ENCODE results near the gene HMGB1.

The HMGB1 gene

DNA sequence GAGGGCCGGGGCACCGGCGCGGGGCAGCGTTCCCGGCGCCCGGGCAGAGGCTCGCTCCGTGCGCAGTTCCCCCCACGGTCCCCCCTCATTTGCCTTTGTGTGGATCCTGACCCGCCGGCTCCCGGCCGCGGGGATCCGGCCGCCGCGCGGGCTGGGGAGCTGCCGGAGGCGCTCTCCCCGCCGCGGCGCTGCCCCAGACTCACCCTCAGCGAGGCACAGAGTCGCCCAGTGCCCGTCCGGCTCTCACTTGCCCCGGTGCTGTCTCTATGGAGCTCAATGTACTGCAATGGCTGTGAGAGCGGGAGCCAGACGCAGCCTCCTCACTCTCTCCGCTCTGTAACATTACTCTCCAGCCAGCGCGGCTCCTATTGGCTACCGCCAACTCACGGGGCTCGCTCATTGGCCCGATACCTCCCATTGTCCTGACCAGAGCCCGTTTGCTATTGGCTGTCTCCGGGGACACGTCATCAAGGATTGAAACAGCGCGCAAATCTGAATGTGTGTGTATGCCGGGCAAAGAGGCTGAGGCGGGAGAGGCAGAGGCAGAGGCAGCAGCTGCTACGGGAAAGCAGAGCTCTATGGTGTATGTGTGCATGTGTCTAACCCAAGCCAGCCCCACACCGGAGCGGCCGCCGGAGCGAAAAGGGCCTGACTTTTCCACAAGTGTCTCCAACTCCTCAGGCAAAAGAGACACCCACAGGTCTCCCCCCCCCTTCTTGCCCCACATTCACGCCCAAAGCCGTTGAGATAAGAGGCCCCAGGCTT is at the start of gene HMGB1:
HMGB1 (minus strand) TSS at position 344 of the 765 bp plus-strand sequence. CDS start 2,256 bp downstream, outside the sequence.
- DNase-seq (ENCODE audit: low spot score): peak; percentile 98

DNA sequence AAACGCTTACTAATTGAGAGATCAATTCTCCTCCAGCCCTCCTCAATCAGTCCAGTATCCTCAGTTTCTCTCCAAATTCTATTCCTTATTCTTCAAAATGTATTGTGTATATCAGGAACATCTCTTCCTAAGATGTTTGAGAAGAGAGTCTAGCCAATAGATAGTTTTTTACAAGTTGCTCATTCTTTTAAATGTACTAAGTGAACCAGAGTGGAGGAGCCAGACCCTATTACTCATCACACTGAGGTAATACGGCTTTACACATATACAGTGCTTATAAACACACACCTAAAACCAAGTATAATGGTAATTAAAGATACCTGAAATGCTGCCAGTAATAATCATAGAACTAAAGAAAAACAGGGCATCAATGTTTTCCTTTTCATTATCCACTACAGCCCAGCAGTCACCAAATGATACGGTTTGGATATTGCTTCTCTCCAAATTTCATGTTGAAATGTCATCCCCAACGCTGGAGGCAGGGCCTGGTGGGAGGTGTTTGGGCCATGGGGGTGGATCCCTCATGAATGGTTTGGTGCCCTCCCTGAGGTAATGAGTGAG is 45.2 kb upstream of the HMGB1 start:
- no peak for DNase-seq (ENCODE audit: low spot score)

DNA sequence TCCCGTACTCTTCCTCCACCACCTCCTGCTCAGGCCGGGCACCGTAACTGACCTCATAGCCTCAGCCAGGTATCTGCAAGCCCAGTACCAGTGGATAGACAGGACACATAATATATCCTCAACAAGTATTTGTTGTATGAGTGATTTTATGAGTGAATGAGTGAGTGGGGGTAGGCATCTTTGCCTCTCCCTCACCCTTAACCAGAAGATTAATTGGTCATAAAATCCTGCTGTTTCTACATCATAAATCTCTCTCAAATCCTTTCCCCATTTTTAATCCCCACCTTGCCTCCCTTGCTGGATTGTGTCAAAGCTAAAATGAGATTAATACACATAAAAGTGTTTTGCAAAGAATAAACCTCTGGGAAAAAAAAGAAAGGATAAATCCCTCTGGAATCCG is 44.4 kb upstream of the HMGB1 start:
- DNase-seq (ENCODE audit: low spot score): no peak

DNA sequence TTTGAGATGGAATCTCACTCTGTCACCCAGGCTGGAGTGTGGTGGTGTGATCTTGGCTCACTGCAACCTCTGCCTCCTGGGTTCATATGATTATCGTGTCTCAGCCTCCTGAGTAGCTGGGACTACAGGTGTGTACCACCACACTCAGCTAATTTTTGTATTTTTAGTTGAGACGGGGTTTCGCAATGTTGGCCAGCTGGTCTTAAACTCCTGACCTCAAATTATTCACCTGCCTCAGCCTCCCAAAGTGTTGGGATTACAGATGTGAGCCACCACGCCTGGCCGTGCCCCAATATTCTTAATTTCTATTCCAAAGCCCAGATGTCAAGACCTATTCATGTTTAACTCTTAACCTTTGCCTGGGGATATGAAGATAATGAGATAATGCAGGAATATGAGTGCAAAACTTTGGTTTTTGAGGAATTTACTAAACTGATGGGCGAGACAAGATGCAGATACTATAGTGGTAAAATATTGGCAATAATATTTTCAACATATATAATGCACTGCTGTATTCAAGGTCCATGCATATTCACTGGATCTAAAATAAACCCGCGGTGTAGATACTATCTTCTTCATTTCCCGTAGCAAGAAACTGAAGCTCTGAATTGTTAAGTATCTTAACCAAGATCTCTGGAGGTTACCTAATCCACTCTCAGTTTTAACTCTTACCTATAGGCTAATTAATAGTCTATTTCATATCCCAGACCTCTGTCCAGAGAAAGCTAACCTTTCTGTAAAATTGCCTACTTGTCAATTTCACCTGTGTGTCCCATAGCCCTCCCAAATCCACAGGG is 43.7 kb upstream of the HMGB1 start:
- no peak for DNase-seq (ENCODE audit: low spot score)

DNA sequence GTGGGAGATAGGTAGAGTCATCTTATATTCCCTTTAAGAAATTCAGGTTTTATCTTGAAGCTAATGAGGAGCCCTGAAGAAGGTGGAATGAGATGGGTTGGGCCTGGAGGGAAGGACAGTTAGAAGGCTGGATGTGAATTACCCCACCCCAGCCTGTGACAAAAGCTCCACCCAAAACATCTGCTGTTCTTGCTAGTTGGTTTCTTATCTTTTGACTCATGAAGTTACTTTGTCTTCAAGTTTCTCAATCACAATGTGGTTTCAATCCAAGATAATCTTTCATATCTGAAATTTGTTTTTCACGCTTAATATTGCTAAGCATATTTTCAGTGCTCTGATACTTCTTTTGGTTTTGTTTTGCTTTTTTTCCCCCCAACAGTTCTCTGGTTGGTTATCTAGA is 38.3 kb upstream of the HMGB1 start:
- DNase-seq (ENCODE audit: low spot score): peak; percentile 42

DNA sequence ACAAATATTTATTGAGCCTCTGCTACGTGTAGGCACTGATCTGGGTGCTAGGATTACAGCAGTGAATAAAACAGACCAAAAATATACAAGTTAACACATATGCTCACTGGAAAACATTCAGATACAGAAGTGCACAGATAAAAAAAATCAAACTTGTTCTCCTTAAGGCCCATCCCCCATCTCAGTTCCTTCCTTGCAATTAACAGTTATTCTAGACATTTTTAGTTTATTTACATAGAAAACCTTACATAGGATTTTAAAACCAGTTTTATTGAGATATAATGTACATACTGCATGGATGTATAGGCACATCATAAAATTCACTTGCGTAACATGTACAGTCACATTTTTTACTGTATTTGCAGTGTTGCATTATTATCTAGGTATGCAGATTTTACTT is 36.5 kb upstream of the HMGB1 start:
- DNase-seq (ENCODE audit: low spot score): no peak

DNA sequence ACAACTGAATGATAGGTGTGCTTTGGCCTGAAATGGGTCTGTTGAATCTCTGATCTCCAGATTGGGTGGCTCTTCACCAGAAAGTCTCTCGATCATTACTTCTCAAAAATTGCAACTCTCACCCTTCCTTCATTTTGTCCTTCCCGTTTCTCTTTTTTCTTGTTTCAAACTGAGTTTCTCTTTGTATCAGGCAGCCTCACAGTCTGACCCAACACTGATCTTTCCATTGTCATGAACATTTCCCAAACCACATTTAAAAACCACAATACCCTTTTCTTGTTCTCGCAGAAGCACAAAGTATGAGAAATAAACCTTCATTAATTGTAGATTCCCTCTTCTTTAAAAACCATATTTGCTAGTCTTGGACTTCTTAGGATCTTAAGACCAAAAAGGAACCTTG is 33.6 kb upstream of the HMGB1 start:
- DNase-seq (ENCODE audit: low spot score): no peak

DNA sequence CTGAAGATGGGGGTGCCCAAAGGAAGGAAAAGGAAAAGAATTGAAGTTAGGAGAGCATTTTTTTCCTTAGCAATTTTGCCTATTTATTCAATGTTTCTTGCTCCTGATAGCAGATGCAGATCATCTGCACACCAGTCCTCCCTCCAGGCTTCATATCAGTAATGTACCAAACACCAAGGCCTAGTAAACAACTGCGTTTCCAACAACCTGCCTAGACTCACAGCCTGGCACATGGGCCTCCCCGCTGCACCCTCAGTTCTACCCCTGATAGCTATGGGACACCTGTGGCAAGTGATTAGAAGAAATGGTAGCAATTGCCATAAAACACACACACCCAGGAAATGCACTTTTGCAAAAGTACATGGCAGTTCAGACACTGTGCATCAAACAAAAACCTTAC is 30.4 kb upstream of the HMGB1 start:
- peak; percentile 44 for DNase-seq (ENCODE audit: low spot score)

DNA sequence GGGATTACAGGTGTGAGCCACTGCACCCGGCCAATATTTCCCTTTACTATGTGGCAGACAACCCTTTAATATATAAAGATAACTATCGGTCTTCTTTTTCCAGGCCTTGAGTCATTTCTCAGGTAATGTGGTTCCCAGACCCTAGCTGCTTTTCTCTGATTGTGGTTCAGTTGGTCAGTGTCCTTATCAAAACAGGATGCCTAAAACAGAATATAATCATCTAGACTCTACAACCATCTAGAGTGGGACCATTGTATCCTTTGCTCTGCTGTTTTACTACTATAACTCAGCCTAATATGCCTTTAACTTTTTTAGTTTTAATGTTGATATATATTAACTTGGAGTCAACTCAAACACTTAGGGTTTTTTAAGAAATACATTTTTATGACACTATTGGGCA is 30.0 kb upstream of the HMGB1 start:
- DNase-seq (ENCODE audit: low spot score): no peak

DNA sequence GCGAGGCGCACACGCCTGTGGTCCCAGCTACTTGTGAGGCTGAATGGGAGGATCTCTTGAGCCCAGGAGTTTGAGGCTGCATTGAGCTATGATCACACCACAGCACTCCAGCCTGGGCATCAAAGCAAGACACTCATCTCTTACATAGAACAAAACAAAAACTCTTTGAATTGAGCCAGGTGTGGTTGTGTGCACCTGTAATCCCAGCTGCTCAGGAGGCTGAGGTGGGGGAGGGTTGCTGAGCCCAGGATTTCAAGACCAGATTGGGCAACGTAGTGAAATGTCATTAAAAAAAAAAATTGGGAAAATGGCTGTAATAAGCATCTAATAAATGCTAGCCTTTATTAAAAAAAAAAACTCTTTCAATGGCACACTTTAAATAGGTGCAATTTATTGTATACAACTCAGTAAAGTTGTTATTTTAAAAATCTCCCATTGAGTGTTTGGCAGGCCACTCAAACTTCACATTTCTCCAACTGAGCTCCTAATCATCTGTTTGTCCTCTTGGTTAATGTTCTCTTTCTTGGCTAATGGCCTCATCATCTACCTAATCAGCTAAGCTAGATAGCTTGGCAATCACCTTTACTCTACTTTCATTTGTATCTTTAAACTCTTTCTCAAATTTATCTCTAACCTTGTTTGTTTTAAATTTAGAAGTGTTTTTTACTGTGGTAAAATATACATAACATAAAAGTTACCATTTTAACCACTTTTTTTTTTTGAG is 28.1 kb upstream of the HMGB1 start:
- no peak for DNase-seq (ENCODE audit: low spot score)

DNA sequence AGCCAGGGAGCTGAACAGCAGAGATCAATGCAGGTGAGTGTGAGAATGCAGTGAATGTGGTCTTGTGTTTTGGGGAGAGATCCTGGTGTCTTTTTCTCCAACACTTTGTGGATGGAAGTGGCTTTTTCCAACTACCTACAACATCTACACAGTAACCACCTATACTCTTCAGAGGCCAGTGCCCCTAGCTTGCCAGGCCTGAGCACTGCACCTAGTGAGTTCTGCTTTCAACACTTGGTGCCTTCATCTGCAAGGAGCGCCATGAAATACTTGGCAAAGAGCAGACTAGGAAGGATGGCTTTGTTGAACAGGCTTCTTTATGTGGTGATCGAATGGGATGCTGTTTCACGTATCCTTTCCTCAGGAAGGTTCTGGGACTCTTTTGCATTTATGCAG is 21.3 kb upstream of the HMGB1 start:
- DNase-seq (ENCODE audit: low spot score): no peak

DNA sequence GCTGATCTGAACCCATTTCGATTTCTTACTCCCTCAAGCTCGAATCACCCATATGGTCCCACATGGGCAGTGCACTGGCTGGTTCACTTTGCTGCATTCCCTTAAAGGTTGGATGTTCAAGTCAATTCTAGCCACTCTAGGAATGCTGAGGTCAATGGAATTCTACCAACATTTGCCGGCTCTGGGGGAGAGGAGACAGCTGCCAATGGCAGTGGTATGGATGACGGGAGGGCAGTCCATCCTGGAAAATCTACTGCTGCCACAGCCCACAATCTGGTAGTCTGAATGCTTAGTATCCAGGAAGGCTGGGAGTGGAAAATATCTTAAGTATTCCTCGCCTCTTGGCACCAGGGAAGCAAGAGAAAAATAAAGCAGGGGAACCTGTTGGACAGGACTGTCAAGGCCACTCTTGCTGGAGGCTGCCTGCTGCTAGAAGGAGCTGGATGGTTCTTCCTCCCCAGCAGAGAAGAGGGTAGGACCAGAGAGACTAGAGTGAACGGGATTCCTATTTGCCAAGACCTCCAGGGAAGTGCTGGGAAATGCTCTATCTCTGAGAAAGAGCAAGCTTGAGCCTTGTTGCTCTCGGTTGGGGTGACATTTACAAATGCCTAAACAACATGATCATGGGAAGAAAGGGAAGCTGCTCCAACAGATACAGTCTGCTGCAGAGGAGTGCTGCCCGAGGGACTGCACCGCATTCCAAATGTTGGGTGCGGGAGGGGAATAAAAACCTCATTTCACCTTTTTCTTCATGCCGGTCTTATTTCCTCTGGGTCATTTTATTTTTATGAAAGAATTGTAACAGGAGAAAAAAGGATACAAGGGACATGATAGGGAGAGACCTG is 20.7 kb upstream of the HMGB1 start:
- no peak for DNase-seq (ENCODE audit: low spot score)

DNA sequence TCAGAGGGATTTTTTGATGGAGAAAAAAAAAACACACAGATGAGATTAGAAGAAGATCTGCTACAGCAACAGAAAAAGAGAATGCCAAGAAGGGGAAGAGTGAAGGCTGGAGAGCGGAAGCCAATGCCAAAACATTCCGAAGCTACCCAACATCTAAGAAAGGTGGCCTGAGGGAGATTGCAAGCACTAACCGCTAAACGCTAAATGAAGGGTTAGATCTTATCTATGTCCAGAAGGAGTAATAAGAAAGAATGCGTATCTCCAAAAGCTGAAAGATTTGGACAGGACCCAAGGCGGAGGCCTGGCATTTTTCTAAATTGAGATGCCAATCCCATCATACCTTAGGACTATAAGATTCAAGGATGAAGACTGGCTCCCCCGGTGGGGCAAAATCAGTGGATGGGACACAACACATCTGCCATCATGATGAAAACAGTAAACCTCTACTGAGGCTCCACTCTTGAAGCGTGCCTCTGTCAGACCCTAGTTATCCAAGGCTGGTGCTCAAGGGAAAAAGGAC is 15.6 kb upstream of the HMGB1 start:
- DNase-seq (ENCODE audit: low spot score): no peak

DNA sequence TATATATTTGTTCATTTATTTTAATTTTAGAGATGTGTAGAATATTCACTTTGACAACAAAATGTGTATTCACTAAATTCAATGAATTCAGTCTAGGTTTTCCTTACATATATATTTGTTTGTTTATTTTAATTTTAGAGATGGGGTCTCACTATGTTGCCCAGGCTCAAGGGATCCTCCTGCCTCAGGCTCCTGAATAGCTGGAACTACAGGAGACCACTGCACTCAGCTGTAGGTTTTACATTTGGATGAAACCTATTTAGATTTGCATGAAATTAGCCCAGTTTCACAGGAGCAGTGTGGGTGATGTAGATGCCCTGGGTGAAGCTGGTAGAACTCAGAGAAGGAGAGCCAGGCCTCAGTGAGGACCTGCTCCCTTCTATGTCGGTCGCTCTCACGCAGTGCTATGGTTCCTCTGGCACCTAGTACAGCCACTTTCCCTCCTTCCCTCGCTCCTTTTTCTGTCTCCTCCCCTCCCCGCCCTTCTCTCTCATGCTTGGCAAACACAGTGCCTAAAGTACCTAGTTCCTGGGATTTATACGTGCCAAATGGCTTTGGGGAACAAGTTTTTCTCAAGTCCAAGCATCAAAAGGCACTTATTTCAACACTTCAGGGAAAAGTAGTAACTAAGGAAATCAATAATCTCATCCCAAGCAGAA is 14.7 kb upstream of the HMGB1 start:
- DNase-seq (ENCODE audit: low spot score): no peak

DNA sequence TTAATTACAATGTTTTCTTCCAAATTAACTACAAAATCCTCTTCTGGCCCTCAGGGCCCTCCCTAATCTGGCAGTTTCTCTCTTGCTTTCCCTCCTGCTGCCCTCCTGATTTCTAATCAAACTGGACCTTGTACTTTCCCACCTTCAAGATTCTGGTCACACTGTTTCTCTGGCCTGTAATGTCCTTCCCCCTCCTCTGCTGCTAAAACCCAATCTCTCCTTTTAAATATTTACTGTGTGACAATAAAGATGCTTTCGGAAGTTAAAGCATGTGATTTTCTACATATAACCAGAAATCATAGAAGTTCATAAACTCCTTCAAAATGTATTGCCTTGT is 14.1 kb upstream of the HMGB1 start:
- DNase-seq (ENCODE audit: low spot score): no peak

DNA sequence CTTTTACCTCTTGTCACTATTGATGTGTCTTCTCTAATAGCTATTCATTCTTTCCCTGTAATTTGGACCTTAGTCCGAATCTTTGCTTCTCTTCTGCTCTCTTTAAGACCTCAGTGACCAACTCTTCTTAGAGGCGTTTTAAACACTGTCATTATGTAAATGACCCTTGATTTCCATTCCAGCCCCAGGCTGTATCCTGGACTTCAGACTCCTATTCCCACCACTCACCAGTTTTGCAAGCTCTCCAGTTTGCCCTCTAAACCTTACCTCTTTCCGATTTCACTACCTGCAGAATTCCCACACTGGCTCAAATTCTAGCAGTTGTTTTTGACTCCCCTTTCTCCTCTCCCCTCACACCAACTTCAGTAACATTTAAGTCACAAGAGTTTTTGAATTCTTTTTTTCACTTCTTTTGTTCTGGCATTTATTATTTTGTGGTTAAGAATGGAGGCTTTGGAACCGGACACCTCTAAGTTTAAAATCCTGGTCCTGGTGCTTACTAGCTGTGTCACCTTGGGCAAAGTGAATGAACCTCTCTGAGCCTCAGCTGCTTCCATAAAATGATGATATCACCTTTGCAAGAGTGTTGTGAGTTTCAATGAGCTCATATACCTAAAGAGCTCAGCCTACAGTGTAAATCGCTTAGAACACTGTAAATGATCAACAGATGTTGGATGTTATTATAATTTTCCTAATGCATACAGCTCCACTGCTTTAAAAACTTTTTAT is 13.6 kb upstream of the HMGB1 start:
- no peak for DNase-seq (ENCODE audit: low spot score)

DNA sequence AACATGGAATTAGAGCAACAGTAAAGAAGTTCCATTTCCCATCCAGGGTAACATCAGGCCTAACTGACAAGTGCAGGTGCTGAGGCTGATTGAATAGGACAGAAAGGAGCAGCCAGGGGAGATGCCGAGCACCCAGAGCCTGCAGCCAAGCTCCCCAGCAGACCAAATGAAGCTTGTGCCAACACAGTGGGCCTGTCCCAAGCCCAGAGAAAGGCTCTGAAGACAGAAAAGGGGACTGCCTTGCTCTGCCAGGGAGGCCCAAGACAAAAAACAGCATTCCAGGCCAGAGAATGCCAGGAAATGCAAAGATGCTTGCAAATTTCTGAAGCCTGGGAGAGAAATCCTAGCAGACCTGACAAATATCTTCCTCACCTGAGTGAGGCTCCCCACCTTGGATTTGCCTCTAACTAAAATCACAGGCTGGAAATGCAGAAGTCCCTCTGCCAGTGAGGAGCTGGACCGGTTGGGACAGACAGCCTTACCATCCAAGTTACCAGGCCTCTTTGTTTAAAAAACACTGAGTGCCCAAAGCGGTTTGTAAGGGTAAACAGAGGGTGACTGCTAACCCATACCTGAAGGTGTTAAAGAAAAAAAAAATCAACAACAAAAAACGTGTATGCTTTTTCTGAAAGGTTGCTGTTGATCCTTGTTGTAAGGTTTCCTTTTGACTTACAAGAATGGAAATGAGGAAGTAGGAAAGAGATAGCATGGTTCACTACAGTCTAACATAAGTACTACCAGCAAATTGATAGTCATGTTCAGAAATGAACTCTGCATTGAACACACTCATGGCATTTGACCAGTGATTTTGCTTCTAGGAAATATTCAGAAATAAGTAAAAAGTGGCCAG is 11.8 kb upstream of the HMGB1 start:
- DNase-seq (ENCODE audit: low spot score): no peak

DNA sequence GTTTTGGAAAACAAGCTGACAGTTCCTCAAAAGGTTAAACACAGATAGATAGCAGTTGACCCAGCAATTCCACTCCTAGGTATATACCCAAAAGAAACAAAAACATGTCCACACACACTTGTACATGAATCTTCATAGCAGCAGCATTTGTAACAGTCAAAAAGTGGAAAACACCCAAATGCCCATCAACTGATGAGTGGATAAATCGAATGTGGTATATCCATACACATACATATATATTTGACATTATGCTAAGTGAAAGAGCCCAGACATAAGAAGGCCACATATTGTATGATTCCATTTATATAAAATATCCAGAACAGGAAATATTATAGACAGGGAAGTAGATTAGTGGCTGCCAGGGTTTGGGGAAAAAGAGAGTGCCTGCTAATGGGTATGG is 7.9 kb upstream of the HMGB1 start:
- DNase-seq (ENCODE audit: low spot score): no peak

DNA sequence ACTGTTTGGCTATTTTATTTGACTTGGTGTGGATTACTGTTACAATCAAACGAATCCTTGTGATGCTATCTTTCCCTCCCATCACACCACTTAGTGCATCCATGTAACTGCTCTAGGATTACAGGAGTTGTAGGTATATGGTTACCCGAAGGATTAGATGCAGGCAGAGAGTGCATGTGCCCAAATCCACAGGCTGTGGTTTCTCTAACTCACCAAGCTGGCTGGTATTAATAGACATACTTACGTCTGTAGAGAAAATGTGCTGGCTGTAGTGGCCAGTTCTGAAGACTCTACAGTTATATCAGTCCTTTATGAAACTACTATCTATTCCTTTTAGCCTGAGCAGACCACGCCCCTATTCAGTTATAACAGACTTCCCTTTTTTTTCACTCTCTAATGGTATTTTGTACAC is 1.1 kb upstream of the HMGB1 start:
- peak; percentile 53 for DNase-seq (ENCODE audit: low spot score)
